Liver (tissue), 3 donors: ENCODE results near the gene ATP6V1C2.
A peak's percentile ranks its signal among the peaks of the same experiment; 100 is the strongest.

Experiments
- CTCF ChIP-seq: fragments of 150-350 bp; IDR thresholded peaks from 2 replicates; pipeline ENCODE4 v1.5.1; 2017; ENCODE audit warnings: improper control_type of control experiment, low read depth, low read length; ENCODE audit not compliant: missing input control
- RAD21 ChIP-seq, 2 donors: IDR thresholded peaks; 2 replicates each; pipeline ENCODE4 v1.6.1; 2016; ENCODE audit warnings: antibody characterized with exemption in 2 of 2, mild to moderate bottlenecking in 2 of 2
- donor health status: healthy.
- donor health status: healthy.

GRCh38 chr2:10678225-10678624 lies 43.2 kb upstream of the ATP6V1C2 start:
- TF ChIP-seq CTCF (peak; percentile 3), RAD21 (IDR thresholded peaks at IDR 0.05) (no peak)
